ENCODE results near the gene APOH. TPM values are rescaled to one million over a fixed set of nuclear protein-coding genes. Genes with fewer than 3 reads are reported as not detected.

The APOH gene
- total RNA-seq, 1 donor from 2014 or later = not detected

GRCh38 chr17:66177048-66177447 lies 52.2 kb downstream of the APOH start:
- no peak overlapping the region for H3K27ac ChIP-seq
- no peaks in the 10 kb centered on the region for H3K79me2 ChIP-seq (ENCODE audit: low read depth)
- H3K27me3 Mint-ChIP-seq (ENCODE audit: insufficient read depth, low read depth) = no peaks in the 10 kb centered on the region
- H3K36me3 ChIP-seq = peaks cover 12% of the 10 kb centered on the region
- H3K36me3 Mint-ChIP-seq = peaks cover 58% of the 10 kb centered on the region
- H3F3A ChIP-seq (ENCODE audit: low read depth) = no peaks in the 10 kb centered on the region
- TF ChIP-seq CTCF (IDR thresholded peaks at IDR 0.05) (no peak), EZH2 (IDR thresholded peaks at IDR 0.05) (no peak), EZH2phosphoT487 (IDR thresholded peaks at IDR 0.05) (no peak)
- H3K4me1 ChIP-seq = no peaks in the 10 kb centered on the region
- DNase-seq (ENCODE audit: low spot score) = no peak
- H3K9me3 ChIP-seq (ENCODE audit: low read depth) = no peaks in the 10 kb centered on the region
- H2AFZ ChIP-seq (replicated peaks) = no peak overlapping the region
- no peak overlapping the region for H3K4me3 Mint-ChIP-seq
- H3K4me3 ChIP-seq = no peak overlapping the region
- H3K27me3 ChIP-seq = no peaks in the 10 kb centered on the region
- H3K4me1 Mint-ChIP-seq = no peaks in the 10 kb centered on the region
- peaks cover 6% of the 10 kb centered on the region for H3K9me3 Mint-ChIP-seq
- H3K27ac Mint-ChIP-seq = no peak overlapping the region
- H4K20me1 ChIP-seq (ENCODE audit: low read depth) = no peaks in the 10 kb centered on the region
- no peak overlapping the region for H3K9ac ChIP-seq
- no peak overlapping the region for H3K4me2 ChIP-seq

- Histone ChIP-seq H3K27ac (no peak overlapping the region), H3K9me3 (ENCODE audit: low read depth) (no peaks in the 10 kb centered on the region), H3K27me3 (no peaks in the 10 kb centered on the region), H2AFZ (replicated peaks) (no peak overlapping the region), H4K20me1 (ENCODE audit: low read depth) (no peaks in the 10 kb centered on the region), H3K4me3 (no peak overlapping the region), H3K79me2 (ENCODE audit: low read depth) (no peaks in the 10 kb centered on the region), H3K4me1 (no peaks in the 10 kb centered on the region), H3F3A (ENCODE audit: low read depth) (no peaks in the 10 kb centered on the region), H3K4me2 (no peak overlapping the region), H3K36me3 (peaks cover 12% of the 10 kb centered on the region), H3K9ac (no peak overlapping the region)
- Mint-ChIP-seq H3K36me3 (peaks cover 51% of the 10 kb centered on the region), H3K27me3 (ENCODE audit: insufficient read depth, low read depth) (no peaks in the 10 kb centered on the region), H3K4me3 (no peak overlapping the region), H3K9me3 (peaks cover 6% of the 10 kb centered on the region), H3K4me1 (no peaks in the 10 kb centered on the region), H3K27ac (no peak overlapping the region)
- no peak for DNase-seq (ENCODE audit: low spot score)
- TF ChIP-seq CTCF (IDR thresholded peaks at IDR 0.05) (no peak), EZH2phosphoT487 (IDR thresholded peaks at IDR 0.05) (no peak), EZH2 (IDR thresholded peaks at IDR 0.05) (no peak)
Observed at GRCh38 chr17:66175892-66176291, 53.3 kb downstream of the APOH start.

- H2AFZ ChIP-seq (replicated peaks) = no peak overlapping the region
- H3K4me3 Mint-ChIP-seq = no peak overlapping the region
- H3K9me3 Mint-ChIP-seq = no peaks in the 10 kb centered on the region
- H3K4me1 ChIP-seq = no peaks in the 10 kb centered on the region
- no peaks in the 10 kb centered on the region for H3K9me3 ChIP-seq (ENCODE audit: low read depth)
- H3K27ac ChIP-seq = no peak overlapping the region
- H4K20me1 ChIP-seq (ENCODE audit: low read depth) = no peaks in the 10 kb centered on the region
- no peak for TF ChIP-seq EZH2 (IDR thresholded peaks at IDR 0.05)
- TF ChIP-seq CTCF (IDR thresholded peaks at IDR 0.05) = no peak
- no peak for TF ChIP-seq EZH2phosphoT487 (IDR thresholded peaks at IDR 0.05)
- H3K4me3 ChIP-seq = no peak overlapping the region
- H3K36me3 ChIP-seq = peaks cover 12% of the 10 kb centered on the region
- peaks cover 3% of the 10 kb centered on the region for H3K4me1 Mint-ChIP-seq
- DNase-seq (ENCODE audit: low spot score) = no peak
- H3F3A ChIP-seq (ENCODE audit: low read depth) = no peaks in the 10 kb centered on the region
- no peak overlapping the region for H3K4me2 ChIP-seq
- no peaks in the 10 kb centered on the region for H3K27me3 ChIP-seq
- no peak overlapping the region for H3K9ac ChIP-seq
- peaks cover 30% of the 10 kb centered on the region for H3K36me3 Mint-ChIP-seq
- H3K79me2 ChIP-seq (ENCODE audit: low read depth) = no peaks in the 10 kb centered on the region
- peaks cover 2% of the 10 kb centered on the region for H3K27me3 Mint-ChIP-seq (ENCODE audit: insufficient read depth, low read depth)
- H3K27ac Mint-ChIP-seq = no peak overlapping the region
Observed at GRCh38 chr17:66172691-66173223, 56.5 kb downstream of the APOH start.
